GM21529 (cell line): ENCODE results near the gene TMC8.
"Not testable (repeated sequence)": the region's sequence is repeated elsewhere in the genome, so short reads cannot be mapped to it uniquely, and the experiment has no call there.

Experiments
- ATAC-seq: cut with Tn5 transposase; IDR thresholded peaks from one replicate; pipeline ENCODE4 v1.9.1; 2021; ENCODE audit not compliant: unreplicated experiment

TMC8 gene

GRCh38 chr17:78133971-78134898 is 3.7 kb downstream of the TMC8 start:
- no peak for ATAC-seq

GRCh38 chr17:78134899-78135385 is 4.4 kb downstream of the TMC8 start:
- no peak for ATAC-seq

GRCh38 chr17:78135858-78136500 is 5.4 kb downstream of the TMC8 start:
- ATAC-seq, result no peak

GRCh38 chr17:78137392-78138203 is 7.0 kb downstream of the TMC8 start:
- no peak for ATAC-seq

GRCh38 chr17:78138204-78139060 is 7.9 kb downstream of the TMC8 start:
- ATAC-seq, result no peak

GRCh38 chr17:78139861-78140168 is 9.2 kb downstream of the TMC8 start:
- ATAC-seq, result not testable (repeated sequence)

- peak; percentile 76 for ATAC-seq
Observed at GRCh38 chr17:78140169-78141051, 9.8 kb downstream of the TMC8 start.

GRCh38 chr17:78141437-78142118 is 11.0 kb downstream of the TMC8 start:
- no peak for ATAC-seq

GRCh38 chr17:78142119-78142861 is 11.7 kb downstream of the TMC8 start:
- no peak for ATAC-seq

GRCh38 chr17:78143214-78144146 is 12.9 kb downstream of the TMC8 start:
- ATAC-seq, result no peak

GRCh38 chr17:78144147-78144719 is 13.7 kb downstream of the TMC8 start:
- no peak for ATAC-seq

- ATAC-seq, result no peak
Observed at GRCh38 chr17:78144736-78145641, 14.4 kb downstream of the TMC8 start.

- ATAC-seq, result no peak
Observed at GRCh38 chr17:78146471-78146869, 15.9 kb downstream of the TMC8 start.

- no peak for ATAC-seq
Observed at GRCh38 chr17:78146881-78147280, 16.3 kb downstream of the TMC8 start.

GRCh38 chr17:78147315-78147998 is 16.9 kb downstream of the TMC8 start:
- ATAC-seq, result no peak
